ENCODE data around the gene LGI1. TPM values are rescaled to one million over a fixed set of nuclear protein-coding genes. Genes with fewer than 3 reads are reported as not detected.

The LGI1 gene
- total and polyA plus RNA-seq, 9 of the 15 experiments (the other 6 are each of a cell fraction or from before 2014, with no cell fraction given): not detected

DNA sequence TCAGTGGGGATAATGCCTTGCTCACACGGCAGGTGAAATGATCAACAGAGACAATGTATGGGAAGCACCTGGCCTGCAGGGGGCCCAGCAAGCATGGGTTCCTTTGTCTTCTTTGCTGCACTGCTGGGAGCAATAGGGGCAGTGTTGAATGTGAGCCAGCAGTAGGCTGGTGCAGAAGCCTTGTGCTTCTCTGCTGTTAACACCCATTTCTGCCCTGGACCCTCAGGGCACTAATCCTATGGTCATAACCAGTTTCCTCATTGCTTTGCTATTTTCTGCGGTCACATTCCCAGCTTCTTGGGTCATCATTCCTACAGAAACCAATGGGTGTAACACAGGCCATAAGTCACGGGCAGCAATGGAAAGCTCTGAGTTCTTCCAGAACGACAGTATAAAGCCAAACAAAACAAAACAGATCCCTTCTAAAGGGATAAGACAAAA, 10.9 kb upstream of the LGI1 start:
- no peak overlapping the region for H2AFZ ChIP-seq (ENCODE audit: low read depth, low read length)
- H3K4me2 ChIP-seq (ENCODE audit: insufficient read depth, low read length): no peak overlapping the region
- WGBS (ENCODE audit: insufficient coverage, low coverage, missing lambda C conversion rate): 21% methylated on average over 4 of the region's 4 CpGs
- intact Hi-C loops (cut with micrococcal nuclease): no loop called here
- H3K27ac ChIP-seq (ENCODE audit: extremely low read depth, low read depth, low read length): no peak overlapping the region
- no peaks in the 10 kb centered on the region for H3K79me2 ChIP-seq (ENCODE audit: control insufficient read depth, insufficient read depth, low read length)
- ChIA-PET CTCF (ENCODE audit: low intra/inter-chr PET ratio) (no interaction called here), POLR2A (no interaction called here)
- H3K36me3 ChIP-seq (ENCODE audit: control insufficient read depth, insufficient read depth, low read length): no peaks in the 10 kb centered on the region
- TF ChIP-seq PHTF2 (CRISPR knock-in tag; IDR thresholded peaks at IDR 0.05) (no peak), SRSF7 (optimal IDR thresholded peaks at IDR 0.05; ENCODE audit: low read depth, low read length) (no peak)
- TF ChIP-seq, protein P1, sequence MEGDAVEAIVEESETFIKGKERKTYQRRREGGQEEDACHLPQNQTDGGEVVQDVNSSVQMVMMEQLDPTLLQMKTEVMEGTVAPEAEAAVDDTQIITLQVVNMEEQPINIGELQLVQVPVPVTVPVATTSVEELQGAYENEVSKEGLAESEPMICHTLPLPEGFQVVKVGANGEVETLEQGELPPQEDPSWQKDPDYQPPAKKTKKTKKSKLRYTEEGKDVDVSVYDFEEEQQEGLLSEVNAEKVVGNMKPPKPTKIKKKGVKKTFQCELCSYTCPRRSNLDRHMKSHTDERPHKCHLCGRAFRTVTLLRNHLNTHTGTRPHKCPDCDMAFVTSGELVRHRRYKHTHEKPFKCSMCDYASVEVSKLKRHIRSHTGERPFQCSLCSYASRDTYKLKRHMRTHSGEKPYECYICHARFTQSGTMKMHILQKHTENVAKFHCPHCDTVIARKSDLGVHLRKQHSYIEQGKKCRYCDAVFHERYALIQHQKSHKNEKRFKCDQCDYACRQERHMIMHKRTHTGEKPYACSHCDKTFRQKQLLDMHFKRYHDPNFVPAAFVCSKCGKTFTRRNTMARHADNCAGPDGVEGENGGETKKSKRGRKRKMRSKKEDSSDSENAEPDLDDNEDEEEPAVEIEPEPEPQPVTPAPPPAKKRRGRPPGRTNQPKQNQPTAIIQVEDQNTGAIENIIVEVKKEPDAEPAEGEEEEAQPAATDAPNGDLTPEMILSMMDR (IDR thresholded peaks at IDR 0.05 in 2 of 3, conservative IDR thresholded peaks at IDR 0.05 in 1 of 3; ENCODE audit: insufficient read depth in 2 of 3, low read depth in 1 of 3, low read length in 3 of 3): peak; percentile 25 to 41 (median 32); a peak in 3 of 6 replicates
- TF ChIP-seq, protein P2, sequence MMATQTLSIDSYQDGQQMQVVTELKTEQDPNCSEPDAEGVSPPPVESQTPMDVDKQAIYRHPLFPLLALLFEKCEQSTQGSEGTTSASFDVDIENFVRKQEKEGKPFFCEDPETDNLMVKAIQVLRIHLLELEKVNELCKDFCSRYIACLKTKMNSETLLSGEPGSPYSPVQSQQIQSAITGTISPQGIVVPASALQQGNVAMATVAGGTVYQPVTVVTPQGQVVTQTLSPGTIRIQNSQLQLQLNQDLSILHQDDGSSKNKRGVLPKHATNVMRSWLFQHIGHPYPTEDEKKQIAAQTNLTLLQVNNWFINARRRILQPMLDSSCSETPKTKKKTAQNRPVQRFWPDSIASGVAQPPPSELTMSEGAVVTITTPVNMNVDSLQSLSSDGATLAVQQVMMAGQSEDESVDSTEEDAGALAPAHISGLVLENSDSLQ (IDR thresholded peaks at IDR 0.05): no peak
- H3K9me1 ChIP-seq (ENCODE audit: control insufficient read depth, insufficient read depth, low read length): no peaks in the 10 kb centered on the region
- ATAC-seq (peak; percentile 57; the same call in 2 of the 3 replicates), DNase-seq (ENCODE audit: extremely low read depth in 1 of 4, low spot score in 3 of 4) (peak in 2 of 4 experiments; percentile 4 to 14), FAIRE-seq (no peak)
- H3K27me3 ChIP-seq (ENCODE audit: control insufficient read depth in 2 of 2, insufficient read depth in 2 of 2, low read length in 2 of 2): peaks cover 0 to 3% of the 10 kb centered on the region in 2 experiments; a peak in 3 of 5 replicates
- H3K9ac ChIP-seq (ENCODE audit: insufficient read depth in 1 of 2, low read depth in 2 of 2, low read length in 2 of 2): no peak overlapping the region
- no TSS peak for BruUV-seq (replicated peaks)
- H3K4me1 ChIP-seq (replicated peaks in 1 of 2; ENCODE audit: control insufficient read depth in 2 of 2, insufficient read depth in 2 of 2, low read length in 2 of 2): no peaks in the 10 kb centered on the region; a peak in 1 of 5 replicates
- no peaks in the 10 kb centered on the region for H3K9me3 ChIP-seq (replicated peaks; ENCODE audit: control insufficient read depth, insufficient read depth, low read depth, low read length)
- no peaks in the 10 kb centered on the region for H4K20me1 ChIP-seq (replicated peaks; ENCODE audit: control insufficient read depth, insufficient read depth, low read length)
- in situ Hi-C loops (cut with MboI): no loop called here
- H3K4me3 ChIP-seq: no peak overlapping the region

Measured in K562 (cell line).